ENCODE data around the gene SELENOT.
A peak's percentile ranks its signal among the peaks of the same experiment; 100 is the strongest.
"Not testable (repeated sequence)": the region's sequence is repeated elsewhere in the genome, so short reads cannot be mapped to it uniquely, and the experiment has no call there.

SELENOT gene

GRCh38 chr3:150603153-150603979 is at the start of gene SELENOT:
Gene SELENOT (plus strand): TSS chr3:150603321. CDS start chr3:150603363, 42 bp downstream.
- DNase-seq: peak; percentile 91 to 92

GRCh38 chr3:150555859-150556436 is 47.2 kb upstream of the SELENOT start:
- DNase-seq: no peak

GRCh38 chr3:150556792-150557191 is 46.3 kb upstream of the SELENOT start:
- no peak for DNase-seq

- no peak for DNase-seq
Observed at GRCh38 chr3:150557725-150558124, 45.4 kb upstream of the SELENOT start.

GRCh38 chr3:150564243-150564642 is 38.9 kb upstream of the SELENOT start:
- no peak for DNase-seq

- DNase-seq: no peak
Observed at GRCh38 chr3:150567328-150567727, 35.8 kb upstream of the SELENOT start.

GRCh38 chr3:150577855-150578254 is 25.3 kb upstream of the SELENOT start:
- no peak for DNase-seq

GRCh38 chr3:150581174-150581573 is 21.9 kb upstream of the SELENOT start:
- no peak for DNase-seq

GRCh38 chr3:150582620-150583019 is 20.5 kb upstream of the SELENOT start:
- DNase-seq: no peak

- DNase-seq: no peak
Observed at GRCh38 chr3:150583028-150583427, 20.1 kb upstream of the SELENOT start.

GRCh38 chr3:150588027-150588830 is 14.9 kb upstream of the SELENOT start:
- no peak for DNase-seq

- no peak for DNase-seq
Observed at GRCh38 chr3:150589759-150590158, 13.4 kb upstream of the SELENOT start.

- DNase-seq: no peak
Observed at GRCh38 chr3:150594150-150594549, 9.0 kb upstream of the SELENOT start.

- no peak for DNase-seq
Observed at GRCh38 chr3:150597646-150598045, 5.5 kb upstream of the SELENOT start.

GRCh38 chr3:150599611-150600297 is 3.4 kb upstream of the SELENOT start:
- no peak for DNase-seq

- not testable (repeated sequence) for DNase-seq
Observed at GRCh38 chr3:150600647-150601530, 2.2 kb upstream of the SELENOT start.

GRCh38 chr3:150602426-150603152 is 532 bp upstream of the SELENOT start:
- no peak for DNase-seq

- no peak for DNase-seq
Observed at GRCh38 chr3:150603980-150604319, 829 bp downstream of the SELENOT start.

GRCh38 chr3:150605998-150606641 is 3.0 kb downstream of the SELENOT start:
- no peak for DNase-seq

- no peak for DNase-seq
Observed at GRCh38 chr3:150607267-150608065, 4.3 kb downstream of the SELENOT start.

All from stimulated activated CD4-positive, alpha-beta T cell treated with anti-CD3 and anti-CD28 coated beads, Interleukin-2, amount 100 ng/mL, for 24 hours (primary cell).